Stomach (tissue), 9 donors: Measurements from ENCODE around the gene USP11. TPM values are rescaled to one million over a fixed set of nuclear protein-coding genes. Genes with fewer than 3 reads are reported as not detected.
A peak's percentile ranks its signal among the peaks of the same experiment; 100 is the strongest.

Experiments used
- DNase-seq, 2 donors: peaks; one replicate each; pipeline versions ENCODE4 v3.0.0 to v3.0.0-alpha.2; 2013 to 2019
- H3K27ac ChIP-seq, 5 donors: fragments of 200-600 bp in 4 of 5; sonication (generic) in 4 of 5; one replicate each; pipeline ENCODE4 v1.5.1; 2013 to 2019; ENCODE audit warnings: mild to moderate bottlenecking in 1 of 5, moderate library complexity in 1 of 5
- H3K27me3 ChIP-seq, 3 donors: fragments of 200-600 bp; sonication (generic); one replicate each; pipeline ENCODE4 v1.5.1; 2017 to 2019; ENCODE audit warnings: mixed run types in 1 of 3
- H3K36me3 ChIP-seq, 4 donors: fragments of 200-600 bp; sonication (generic); 1 replicate in 3 of 4; 2 replicates in 1 of 4; pipeline ENCODE4 v1.5.1; 2016 to 2019
- H3K4me1 ChIP-seq, 4 donors: fragments of 200-600 bp; sonication (generic); one replicate each; pipeline ENCODE4 v1.5.1; 2016 to 2019
- H3K4me3 ChIP-seq, 4 donors: fragments of 200-600 bp; sonication (generic) in 3 of 4; one replicate each; pipeline ENCODE4 v1.5.1; 2016 to 2019; ENCODE audit warnings: mild to moderate bottlenecking in 1 of 4
- H3K9me3 ChIP-seq, 4 donors: fragments of 200-600 bp; sonication (generic); one replicate each; pipeline ENCODE4 v1.5.1; 2016 to 2019
- EP300 ChIP-seq: sonication (generic); formaldehyde crosslinking; IDR thresholded peaks from one replicate; pipeline ENCODE4 v1.6.1; 2017; ENCODE audit warnings: antibody characterized with exemption
- POLR2A ChIP-seq, 4 donors: fragments of 450-650 bp; IDR thresholded peaks; one replicate each; pipeline ENCODE4 v1.6.1; 2016; ENCODE audit warnings: antibody characterized with exemption in 4 of 4, control low read depth in 2 of 4, mild to moderate bottlenecking in 1 of 4, moderate library complexity in 1 of 4
- POLR2AphosphoS5 ChIP-seq, 3 donors: sonication (generic); formaldehyde crosslinking; IDR thresholded peaks; one replicate each; pipeline ENCODE4 v1.6.1; 2016; ENCODE audit warnings: antibody characterized with exemption in 3 of 3
- WGBS, 5 donors: extraction: QIAGEN DNeasy Blood & Tissue Kit in 3 of 5; methylation state at CpG; one replicate each; pipeline versions ENCODE4 v1.1.5 to v1.1.7; 2013 to 2018; 5-methylcytosine and 5-hydroxymethylcytosine counted together
- intact Hi-C: fragments of 100-400 bp; cut with DNase I; formaldehyde crosslinking; loops from one replicate; pipeline ENCODE4 v1.15.1; 2023; ENCODE audit warnings: low total_unique reads
- polyA plus RNA-seq, 3 donors: library from polyadenylated mRNA; stranded (reverse); fragments of 200-250 nt; gene quantifications; one replicate each; pipeline ENCODE4 v1.2.3, GENCODE V29; 2013
- total RNA-seq, 5 donors: library from RNA; depleted of rRNA; stranded (reverse); fragments of >200 nt; gene quantifications; one replicate each; pipeline versions ENCODE4 v1.1.0 to v1.2.3, GENCODE V29; 2014 to 2016
- TF ChIP-seq, protein P1 (sequence below), 7 experiments: fragments of 450-650 bp in 4 of 7; fragments of 200-600 bp in 3 of 7; sonication (generic) in 3 of 7; IDR thresholded peaks; one replicate each; pipeline ENCODE4 v1.5.1; 2016 to 2019; ENCODE audit warnings: antibody characterized with exemption in 7 of 7, control low read depth in 2 of 7, mild to moderate bottlenecking in 1 of 7
- donor health status: healthy with polysubstance abuse.
- donor health status: Bipolar disorder and iron deficiency.
- donor health status: healthy.

USP11 gene
- total and polyA plus RNA-seq, 8 donors: 6.4 to 52.3 (median 17.5) TPM

DNA sequence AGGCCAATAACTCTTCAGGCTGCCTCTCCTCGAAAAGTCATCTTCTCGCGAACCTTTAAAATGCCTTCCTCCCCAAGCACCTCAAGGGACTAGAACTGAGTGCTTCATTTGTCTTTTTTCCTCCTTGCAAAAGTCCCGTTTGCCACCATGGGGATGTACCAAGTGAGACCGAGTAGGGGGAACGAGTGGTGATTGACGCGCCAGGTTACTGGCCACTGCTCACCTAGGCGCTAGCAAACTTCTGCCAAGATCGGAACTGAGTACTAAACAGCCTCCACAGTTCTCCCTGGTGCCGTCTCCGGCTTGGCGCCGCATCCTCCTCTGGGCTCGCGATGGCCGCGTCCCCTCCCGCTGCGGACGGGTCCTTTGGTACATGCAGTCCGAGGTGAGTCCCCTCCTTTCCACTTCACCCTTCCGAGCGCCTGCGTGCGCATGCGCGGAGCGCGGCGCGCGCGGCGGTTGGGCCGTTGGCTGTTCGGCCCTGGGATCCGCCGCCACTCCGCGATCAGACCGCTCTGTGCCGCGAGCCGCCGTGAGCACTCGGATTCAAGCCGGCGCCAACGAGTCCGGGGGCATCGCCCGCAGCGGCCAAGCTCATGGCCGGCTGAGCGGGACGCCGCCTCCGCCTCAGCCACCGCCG, 14.4 kb upstream of the USP11 start, which contains the start of gene CDK16:
TSS of gene CDK16 (plus strand) at position 402 of the 640 bp plus-strand sequence. CDS start 4,877 bp downstream, outside the sequence.
- peak; percentile 79 to 96 for DNase-seq
- H3K27ac ChIP-seq: peak within 1 kb of the TSS; percentile 93 to 97 (median 96)
- 0 to 2% (median 0%) methylated on average over 10 to 58 of the region's 61 CpGs for WGBS, 5 donors
- H3K36me3 ChIP-seq: peaks cover 11 to 39% (median 38%) of the 10 kb centered on the region in 4 donors
- TF ChIP-seq EP300: no peak
- TF ChIP-seq POLR2A (IDR thresholded peaks at IDR 0.05): peak in 1 of 4 donors; percentile 27
- TF ChIP-seq, protein P1, sequence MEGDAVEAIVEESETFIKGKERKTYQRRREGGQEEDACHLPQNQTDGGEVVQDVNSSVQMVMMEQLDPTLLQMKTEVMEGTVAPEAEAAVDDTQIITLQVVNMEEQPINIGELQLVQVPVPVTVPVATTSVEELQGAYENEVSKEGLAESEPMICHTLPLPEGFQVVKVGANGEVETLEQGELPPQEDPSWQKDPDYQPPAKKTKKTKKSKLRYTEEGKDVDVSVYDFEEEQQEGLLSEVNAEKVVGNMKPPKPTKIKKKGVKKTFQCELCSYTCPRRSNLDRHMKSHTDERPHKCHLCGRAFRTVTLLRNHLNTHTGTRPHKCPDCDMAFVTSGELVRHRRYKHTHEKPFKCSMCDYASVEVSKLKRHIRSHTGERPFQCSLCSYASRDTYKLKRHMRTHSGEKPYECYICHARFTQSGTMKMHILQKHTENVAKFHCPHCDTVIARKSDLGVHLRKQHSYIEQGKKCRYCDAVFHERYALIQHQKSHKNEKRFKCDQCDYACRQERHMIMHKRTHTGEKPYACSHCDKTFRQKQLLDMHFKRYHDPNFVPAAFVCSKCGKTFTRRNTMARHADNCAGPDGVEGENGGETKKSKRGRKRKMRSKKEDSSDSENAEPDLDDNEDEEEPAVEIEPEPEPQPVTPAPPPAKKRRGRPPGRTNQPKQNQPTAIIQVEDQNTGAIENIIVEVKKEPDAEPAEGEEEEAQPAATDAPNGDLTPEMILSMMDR (IDR thresholded peaks at IDR 0.05): no peak
- peak; percentile 54 to 94 (median 86) for TF ChIP-seq POLR2AphosphoS5 (IDR thresholded peaks at IDR 0.05)
- intact Hi-C loops: no loop called here
- H3K9me3 ChIP-seq: no peaks in the 10 kb centered on the region
- H3K4me1 ChIP-seq: peaks cover 0 to 41% (median 38%) of the 10 kb centered on the region in 4 donors
- H3K4me3 ChIP-seq: peak within 1 kb of the TSS; percentile 81 to 85 (median 84)
- no peaks in the 10 kb centered on the region for H3K27me3 ChIP-seq

DNA sequence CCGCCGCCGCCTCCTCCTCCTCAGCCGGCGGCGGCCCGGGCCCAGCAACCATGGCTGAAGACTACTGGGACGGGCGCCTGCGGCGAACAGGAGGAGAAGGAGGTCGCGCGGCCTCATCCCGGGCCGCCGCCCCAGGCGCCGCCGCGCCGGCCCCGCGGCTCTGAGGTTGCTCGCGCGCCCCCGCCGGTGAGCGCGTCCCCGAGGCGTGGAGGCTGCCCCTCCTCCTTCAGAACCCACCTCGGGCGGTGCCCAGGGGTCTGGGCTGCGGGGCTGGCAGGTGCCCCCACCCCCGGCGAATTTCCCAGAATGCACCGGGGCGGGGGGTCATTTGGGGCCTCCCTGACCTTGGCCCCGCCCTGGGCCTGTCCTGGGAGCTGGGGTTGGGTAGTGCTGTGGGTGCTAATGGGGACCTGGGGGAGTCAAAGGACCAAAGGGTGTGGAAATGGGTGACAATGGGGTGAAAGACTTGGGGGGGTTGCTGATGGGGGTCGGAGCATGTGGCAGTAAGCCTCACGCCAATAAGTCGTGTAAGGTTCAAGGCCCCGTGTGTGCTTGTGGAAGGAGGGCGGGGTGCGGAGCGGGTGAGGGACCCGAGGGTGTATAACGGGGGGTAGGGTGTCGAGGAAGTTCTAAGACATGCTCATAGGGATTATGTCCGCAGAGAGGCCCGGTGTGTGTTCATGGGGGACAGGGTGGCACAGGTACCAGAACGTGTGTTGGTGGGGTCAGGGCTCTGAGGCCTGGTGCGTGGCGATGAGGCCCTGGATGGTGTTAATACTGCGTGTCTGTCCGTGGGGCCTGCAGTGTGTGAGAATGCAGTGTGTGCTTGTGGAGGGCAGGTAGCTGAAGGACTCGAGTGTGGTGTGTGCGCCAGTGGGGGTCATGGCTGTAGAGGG, 13.6 kb upstream of the USP11 start:
- Histone ChIP-seq H3K4me3 (peak overlapping the region; percentile 81 to 85 (median 84)), H3K36me3 (peaks cover 16 to 39% (median 38%) of the 10 kb centered on the region in 4 donors), H3K9me3 (no peaks in the 10 kb centered on the region), H3K27ac (peak overlapping the region; percentile 93 to 97 (median 96)), H3K27me3 (no peaks in the 10 kb centered on the region), H3K4me1 (peaks cover 0 to 41% (median 38%) of the 10 kb centered on the region in 4 donors)
- 1 to 15% (median 2%) methylated on average over 19 to 52 of the region's 60 CpGs for WGBS, 5 donors
- intact Hi-C loops: no loop called here
- peak in 1 of 2 donors; percentile 82 for DNase-seq
- TF ChIP-seq EP300 (no peak), POLR2A (IDR thresholded peaks at IDR 0.05) (no peak), POLR2AphosphoS5 (IDR thresholded peaks at IDR 0.05) (no peak)
- TF ChIP-seq, protein P1 (IDR thresholded peaks at IDR 0.05): no peak

DNA sequence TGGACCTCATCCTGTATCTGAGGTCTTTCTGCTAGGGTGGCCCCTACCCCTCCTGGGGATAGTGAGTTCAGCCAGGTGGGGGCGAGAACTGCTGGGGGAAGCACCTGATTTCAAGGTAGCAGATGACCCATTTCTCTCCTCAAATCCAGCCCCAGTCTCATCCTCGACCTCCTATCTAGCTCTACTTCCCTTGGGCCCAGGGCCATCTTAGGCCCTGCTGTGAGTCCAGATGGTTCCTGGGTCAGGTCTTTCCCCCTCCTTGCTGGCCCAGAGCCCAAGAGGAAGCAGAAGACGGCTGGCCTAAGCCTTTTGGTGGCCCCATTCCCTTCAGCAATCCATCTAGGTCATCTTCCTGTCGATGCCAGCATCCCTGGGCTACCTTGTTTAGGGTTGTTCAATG, 11.1 kb upstream of the USP11 start:
- TF ChIP-seq EP300 (no peak), POLR2AphosphoS5 (IDR thresholded peaks at IDR 0.05) (no peak), POLR2A (IDR thresholded peaks at IDR 0.05) (no peak)
- TF ChIP-seq, protein P1 (IDR thresholded peaks at IDR 0.05): no peak
- Histone ChIP-seq H3K4me1 (peaks cover 0 to 40% (median 29%) of the 10 kb centered on the region in 4 donors), H3K9me3 (no peaks in the 10 kb centered on the region), H3K36me3 (peaks cover 29 to 43% (median 39%) of the 10 kb centered on the region in 4 donors), H3K27me3 (no peaks in the 10 kb centered on the region), H3K27ac (no peak overlapping the region), H3K4me3 (no peak overlapping the region)
- DNase-seq: no peak
- 56 to 75% (median 71%) methylated on average over 4 of the region's 4 CpGs for WGBS, 5 donors
- intact Hi-C loops: no loop called here

DNA sequence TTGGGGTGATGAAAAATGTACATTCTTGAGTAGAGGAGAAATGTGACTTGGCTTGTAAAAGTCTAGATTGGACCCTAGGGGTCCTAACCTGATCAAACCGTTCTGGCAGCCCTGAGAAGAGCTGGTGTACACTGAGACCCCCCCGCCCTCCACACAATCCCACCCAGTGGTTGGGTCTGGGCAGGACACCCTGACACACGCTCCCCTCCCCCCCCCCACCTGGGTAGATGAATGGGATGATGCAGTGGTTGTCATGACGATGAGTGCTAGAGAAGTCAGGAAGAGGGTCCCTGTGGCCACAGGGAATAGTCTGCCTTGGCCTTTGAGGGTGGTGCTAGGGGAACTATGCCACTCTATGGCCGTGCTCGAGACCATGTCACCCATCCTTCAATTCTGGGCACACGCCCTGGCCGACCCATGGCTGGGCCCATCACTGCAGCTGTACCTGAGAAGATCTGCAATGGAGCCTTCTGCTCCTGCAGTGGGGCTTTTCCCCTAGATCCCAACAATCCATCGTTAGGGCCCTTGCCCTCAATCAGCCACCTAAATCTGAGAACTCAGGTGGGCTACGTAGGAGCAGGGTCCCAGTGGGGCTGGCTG, 10.0 kb upstream of the USP11 start:
- Histone ChIP-seq H3K4me1 (peaks cover 0 to 32% (median 22%) of the 10 kb centered on the region in 4 donors), H3K36me3 (peaks cover 31 to 53% (median 49%) of the 10 kb centered on the region in 4 donors), H3K4me3 (no peak overlapping the region), H3K9me3 (no peaks in the 10 kb centered on the region), H3K27me3 (no peaks in the 10 kb centered on the region), H3K27ac (no peak overlapping the region)
- 83 to 92% (median 85%) methylated on average over 4 to 10 of the region's 10 CpGs for WGBS, 5 donors
- TF ChIP-seq POLR2A (IDR thresholded peaks at IDR 0.05) (no peak), EP300 (no peak), POLR2AphosphoS5 (IDR thresholded peaks at IDR 0.05) (no peak)
- TF ChIP-seq, protein P1 (IDR thresholded peaks at IDR 0.05): no peak
- no peak for DNase-seq
- intact Hi-C loops: no loop called here
